Skeletal muscle tissue (tissue), 4 donors: ENCODE measurements around the gene AXIN1. TPM values are rescaled to one million over a fixed set of nuclear protein-coding genes. Genes with fewer than 3 reads are reported as not detected.

Experiments used
- H3K27ac ChIP-seq: one replicate; pipeline ENCODE4 v1.7.0; 2013; ENCODE audit warnings: mild to moderate bottlenecking, low read depth, low read length, inconsistent platforms
- H3K27me3 ChIP-seq, 3 donors: one replicate each; pipeline ENCODE4 v1.7.0; 2013; ENCODE audit warnings: low read length in 3 of 3; ENCODE audit not compliant: control insufficient read depth in 3 of 3, insufficient read depth in 3 of 3
- H3K36me3 ChIP-seq, 3 donors: one replicate each; pipeline ENCODE4 v1.7.0; 2013; ENCODE audit warnings: low read length in 3 of 3; ENCODE audit not compliant: control insufficient read depth in 3 of 3, insufficient read depth in 3 of 3
- H3K4me1 ChIP-seq, 3 donors: one replicate each; pipeline ENCODE4 v1.7.0; 2013; ENCODE audit warnings: low read length in 3 of 3, mild to moderate bottlenecking in 3 of 3; ENCODE audit not compliant: control insufficient read depth in 3 of 3, insufficient read depth in 3 of 3
- H3K4me3 ChIP-seq, 3 donors: one replicate each; pipeline ENCODE4 v1.7.0; 2013; ENCODE audit warnings: low read length in 3 of 3
- H3K9ac ChIP-seq, 3 donors: one replicate each; pipeline ENCODE4 v1.7.0; 2013; ENCODE audit warnings: low read length in 3 of 3, mild to moderate bottlenecking in 3 of 3, moderate library complexity in 2 of 3, low read depth in 1 of 3
- H3K9me3 ChIP-seq, 3 donors: one replicate each; pipeline ENCODE4 v1.7.0; 2013; ENCODE audit warnings: low read length in 3 of 3; ENCODE audit not compliant: control insufficient read depth in 3 of 3
- total RNA-seq: library from RNA; depleted of rRNA; stranded (reverse); fragments of >200 nt; gene quantifications from one replicate; pipeline ENCODE4 v1.2.3, GENCODE V29; 2014
- donor health status: Osteomylitis.

The AXIN1 gene
- total RNA-seq, 1 donor from 2014 or later: 8.9 TPM

DNA sequence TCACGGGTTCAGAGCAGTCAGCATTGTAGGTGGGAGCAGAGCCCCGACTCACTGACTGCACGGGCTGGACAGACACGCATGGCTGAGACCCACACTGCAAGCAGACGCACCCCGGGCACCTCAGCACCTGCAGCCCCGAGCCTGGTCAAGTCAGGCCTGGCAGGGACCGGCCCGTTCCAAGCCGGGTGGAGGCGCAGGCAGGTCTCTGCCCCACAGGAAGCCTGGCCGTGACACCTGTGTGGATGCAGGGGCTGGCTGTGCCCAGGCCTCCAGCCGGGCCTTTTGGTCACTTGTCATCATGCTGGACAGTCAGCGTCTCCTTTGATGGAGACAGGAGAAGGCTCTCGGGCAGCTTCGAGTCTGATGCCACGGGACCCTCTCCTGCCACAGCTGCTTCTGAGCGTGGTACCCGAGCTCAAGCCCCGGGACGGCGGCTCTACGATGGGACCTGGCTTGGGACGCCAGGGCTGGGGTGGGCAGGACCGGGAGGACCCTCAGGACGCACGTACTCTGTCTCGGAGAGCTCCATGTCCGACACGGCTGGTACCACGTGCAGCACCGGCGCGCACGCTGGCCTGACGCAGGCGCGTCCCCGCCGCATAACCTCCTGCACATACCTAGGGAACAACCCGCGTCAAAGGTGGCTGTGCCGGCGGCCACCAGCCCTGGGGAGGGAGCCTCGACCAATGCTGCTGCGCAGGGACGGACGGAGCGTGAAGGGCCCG is 61.7 kb downstream of the AXIN1 start:
- peaks cover 32 to 35% (median 33%) of the 10 kb centered on the region in 3 donors for H3K36me3 ChIP-seq
- no peak overlapping the region for H3K27ac ChIP-seq
- H3K27me3 ChIP-seq: no peaks in the 10 kb centered on the region
- no peaks in the 10 kb centered on the region for H3K9me3 ChIP-seq
- H3K4me1 ChIP-seq: no peaks in the 10 kb centered on the region
- H3K4me3 ChIP-seq: no peak overlapping the region
- no peak overlapping the region for H3K9ac ChIP-seq

GRCh38 chr16:290015-290680 is 62.4 kb downstream of the AXIN1 start:
- Histone ChIP-seq H3K9ac (no peak overlapping the region), H3K4me1 (no peaks in the 10 kb centered on the region), H3K9me3 (no peaks in the 10 kb centered on the region), H3K4me3 (no peak overlapping the region), H3K36me3 (peaks cover 32 to 35% (median 33%) of the 10 kb centered on the region in 3 donors), H3K27ac (no peak overlapping the region), H3K27me3 (no peaks in the 10 kb centered on the region)

DNA sequence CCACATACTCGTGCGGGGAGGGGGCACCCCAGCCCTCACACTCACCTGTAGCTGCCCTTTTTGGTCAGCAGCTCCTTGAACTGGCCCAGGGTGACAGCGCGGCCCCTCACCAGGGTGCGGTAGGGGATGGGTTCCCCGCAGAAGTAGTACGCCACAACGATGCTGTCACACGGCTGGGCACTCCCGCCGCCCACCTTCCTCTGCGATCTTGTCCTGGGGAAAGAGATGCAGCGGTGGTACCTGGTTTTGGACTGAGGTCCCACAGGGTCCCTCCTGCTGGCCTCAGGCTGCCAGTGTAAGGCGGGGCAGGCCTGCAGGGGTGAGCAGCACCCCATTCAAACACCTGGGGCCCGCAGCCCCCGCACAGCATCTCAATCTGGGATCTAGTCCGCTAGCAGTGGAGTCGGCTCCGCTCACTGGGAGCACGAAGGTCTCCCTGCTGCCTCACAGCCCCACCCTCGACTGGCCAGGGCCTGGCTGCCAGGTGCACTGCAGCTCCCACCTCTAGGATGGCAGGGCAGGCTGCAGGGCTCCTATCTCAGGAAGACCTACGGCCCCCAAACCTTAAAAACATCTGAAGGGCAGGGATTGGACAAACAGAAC is 63.0 kb downstream of the AXIN1 start:
- H3K9ac ChIP-seq: no peak overlapping the region
- no peak overlapping the region for H3K4me3 ChIP-seq
- no peaks in the 10 kb centered on the region for H3K9me3 ChIP-seq
- H3K4me1 ChIP-seq: no peaks in the 10 kb centered on the region
- peaks cover 32 to 35% (median 33%) of the 10 kb centered on the region in 3 donors for H3K36me3 ChIP-seq
- no peak overlapping the region for H3K27ac ChIP-seq
- no peaks in the 10 kb centered on the region for H3K27me3 ChIP-seq

DNA sequence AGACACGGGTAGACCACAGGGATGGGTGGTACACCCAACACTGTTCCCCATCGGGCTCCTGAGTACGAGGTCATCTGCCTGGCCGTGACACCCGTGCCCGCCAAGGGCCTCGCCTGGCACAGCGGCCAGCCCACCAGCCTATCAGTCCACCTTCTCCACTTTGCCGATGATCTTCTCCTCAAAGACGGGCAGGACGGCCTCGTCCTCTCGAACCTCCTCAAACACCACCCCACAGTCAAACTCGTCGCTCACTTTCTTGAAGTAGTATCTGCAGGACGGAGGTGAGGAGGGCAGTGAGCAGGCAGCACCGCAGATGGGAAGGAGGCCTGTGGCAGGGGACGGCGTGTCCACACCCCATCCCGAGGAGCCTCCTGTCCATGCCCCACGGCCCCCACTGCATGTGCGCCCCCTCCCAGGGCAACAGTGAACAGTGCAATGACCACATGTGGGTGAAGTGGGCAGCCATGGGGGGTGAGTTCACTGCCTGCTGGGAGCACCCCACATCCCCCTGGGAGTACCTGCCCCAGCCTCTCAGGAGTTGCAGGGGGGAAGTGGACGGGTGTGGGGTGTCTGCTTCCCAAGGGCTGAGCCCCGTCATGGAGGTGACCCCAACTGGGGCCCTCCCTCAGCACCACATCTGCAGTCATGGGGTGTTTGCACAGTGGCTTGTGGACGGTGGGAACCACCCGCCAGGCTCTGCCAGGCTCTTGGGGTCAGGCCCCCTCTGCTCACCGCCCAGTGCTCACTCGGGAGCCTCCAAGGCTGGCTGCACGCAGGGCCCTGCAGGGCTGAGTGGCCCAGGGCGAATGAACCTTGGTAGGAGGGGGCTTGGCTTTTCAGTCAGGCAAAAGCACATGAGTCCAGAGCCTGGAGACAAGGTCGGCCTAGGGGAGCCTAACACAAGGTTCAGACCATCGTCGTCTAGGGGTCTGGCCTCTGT is 64.3 kb downstream of the AXIN1 start:
- Histone ChIP-seq H3K27ac (no peak overlapping the region), H3K9ac (no peak overlapping the region), H3K27me3 (no peaks in the 10 kb centered on the region), H3K36me3 (peaks cover 32 to 33% (median 32%) of the 10 kb centered on the region in 3 donors), H3K9me3 (no peaks in the 10 kb centered on the region), H3K4me3 (no peak overlapping the region), H3K4me1 (no peaks in the 10 kb centered on the region)

- Histone ChIP-seq H3K9ac (no peak overlapping the region), H3K9me3 (no peaks in the 10 kb centered on the region), H3K4me1 (no peaks in the 10 kb centered on the region), H3K36me3 (peaks cover 25 to 27% (median 26%) of the 10 kb centered on the region in 3 donors), H3K27ac (no peak overlapping the region), H3K27me3 (no peaks in the 10 kb centered on the region), H3K4me3 (no peak overlapping the region)
These were observed 65.2 kb downstream of the AXIN1 start for GRCh38 chr16:287298-287811.

- Histone ChIP-seq H3K27me3 (no peaks in the 10 kb centered on the region), H3K4me1 (no peaks in the 10 kb centered on the region), H3K4me3 (no peak overlapping the region), H3K36me3 (peaks cover 21 to 25% (median 23%) of the 10 kb centered on the region in 3 donors), H3K9ac (no peak overlapping the region), H3K9me3 (no peaks in the 10 kb centered on the region), H3K27ac (no peak overlapping the region)
These were observed 65.8 kb downstream of the AXIN1 start for GRCh38 chr16:286491-287297.

GRCh38 chr16:285146-286055 is 67.1 kb downstream of the AXIN1 start:
- Histone ChIP-seq H3K36me3 (peaks cover 14 to 15% (median 14%) of the 10 kb centered on the region in 3 donors), H3K4me3 (no peak overlapping the region), H3K27me3 (peaks cover 7 to 9% (median 8%) of the 10 kb centered on the region in 3 donors), H3K9ac (no peak overlapping the region), H3K27ac (no peak overlapping the region), H3K4me1 (peaks cover 0 to 4% (median 0%) of the 10 kb centered on the region in 3 donors), H3K9me3 (no peaks in the 10 kb centered on the region)

DNA sequence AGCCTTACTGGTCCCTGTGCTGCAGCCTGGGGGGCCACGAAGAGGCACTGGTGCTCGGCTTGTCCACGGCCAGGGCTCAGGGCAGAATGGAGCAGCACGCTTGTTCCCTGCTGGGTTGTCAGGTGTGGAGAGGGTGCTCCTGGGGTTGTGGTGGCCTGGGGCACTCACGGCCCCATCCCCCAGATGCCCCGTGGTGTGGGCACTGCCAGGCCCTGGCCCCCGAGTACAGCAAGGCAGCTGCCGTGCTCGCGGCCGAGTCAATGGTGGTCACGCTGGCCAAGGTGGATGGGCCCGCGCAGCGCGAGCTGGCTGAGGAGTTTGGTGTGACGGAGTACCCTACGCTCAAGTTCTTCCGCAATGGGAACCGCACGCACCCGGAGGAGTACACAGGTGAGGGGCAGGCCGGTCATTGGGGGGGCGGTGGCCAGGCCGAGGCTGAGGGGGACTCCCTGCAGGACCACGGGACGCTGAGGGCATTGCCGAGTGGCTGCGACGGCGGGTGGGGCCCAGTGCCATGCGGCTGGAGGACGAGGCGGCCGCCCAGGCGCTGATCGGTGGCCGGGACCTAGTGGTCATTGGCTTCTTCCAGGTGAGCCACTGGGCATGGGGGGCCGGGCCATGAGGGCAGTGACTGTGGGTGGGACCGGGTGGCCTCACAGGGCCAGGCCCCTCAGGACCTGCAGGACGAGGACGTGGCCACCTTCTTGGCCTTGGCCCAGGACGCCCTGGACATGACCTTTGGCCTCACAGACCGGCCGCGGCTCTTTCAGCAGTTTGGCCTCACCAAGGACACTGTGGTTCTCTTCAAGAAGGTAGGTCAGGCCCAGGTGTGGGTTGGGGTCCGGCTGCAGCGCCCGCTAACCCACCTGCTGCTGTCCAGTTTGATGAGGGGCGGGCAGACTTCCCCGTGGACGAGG is 68.1 kb downstream of the AXIN1 start:
- Histone ChIP-seq H3K4me1 (peaks cover 0 to 7% (median 4%) of the 10 kb centered on the region in 3 donors), H3K9ac (no peak overlapping the region), H3K27ac (no peak overlapping the region), H3K4me3 (no peak overlapping the region), H3K36me3 (peaks cover 10 to 15% (median 11%) of the 10 kb centered on the region in 3 donors), H3K9me3 (no peaks in the 10 kb centered on the region), H3K27me3 (peaks cover 7 to 14% (median 8%) of the 10 kb centered on the region in 3 donors)
